GM21360 (cell line): ENCODE results near the gene SH3D19.
"Not testable (repeated sequence)": the region's sequence is repeated elsewhere in the genome, so short reads cannot be mapped to it uniquely, and the experiment has no call there.

Source experiments
- ATAC-seq: cut with Tn5 transposase; IDR thresholded peaks from one replicate; pipeline ENCODE4 v1.9.1; 2021; ENCODE audit warnings: mild to moderate bottlenecking, moderate library complexity; ENCODE audit not compliant: unreplicated experiment

The SH3D19 gene

GRCh38 chr4:151284534-151285245 is 40.7 kb downstream of the SH3D19 start:
- no peak for ATAC-seq

DNA sequence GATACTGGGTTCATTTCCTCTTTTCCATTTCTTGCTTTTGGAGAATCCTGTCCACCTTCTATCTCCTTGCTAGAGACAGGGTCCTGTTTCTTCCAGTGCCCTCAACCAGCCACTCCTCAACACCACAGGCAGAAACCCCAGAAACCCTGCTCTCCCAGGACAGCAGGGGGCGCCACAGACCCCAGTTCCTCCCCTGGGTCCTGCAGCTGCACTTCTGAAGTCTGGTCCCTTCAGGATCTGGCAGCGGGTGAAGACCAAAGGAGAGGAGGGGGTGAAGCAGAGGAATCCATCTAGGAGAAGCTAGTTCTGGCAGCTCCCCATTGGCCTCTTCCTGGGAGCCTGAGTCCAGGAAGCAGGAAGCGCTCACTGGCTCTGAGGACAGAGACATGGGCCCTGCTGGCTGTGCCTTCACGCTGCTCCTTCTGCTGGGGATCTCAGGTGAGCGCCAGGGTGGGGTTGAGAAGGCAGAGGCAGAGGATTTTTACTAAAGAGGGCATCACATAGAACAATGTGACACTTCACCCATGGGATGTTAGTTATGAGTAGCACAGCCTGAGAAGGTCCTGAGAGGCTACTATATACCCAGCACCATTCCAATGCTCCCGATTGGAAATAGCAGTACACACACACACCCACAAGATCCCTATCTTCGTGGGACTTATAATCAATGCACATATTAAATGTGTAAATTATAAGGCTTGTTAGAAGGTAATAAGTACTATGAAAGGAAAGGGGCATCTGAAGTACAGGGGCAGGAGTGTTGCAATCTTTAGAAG is 48.4 kb downstream of the SH3D19 start, which contains the start of gene PRSS48:
Gene PRSS48 (plus strand): TSS at position 375 of the 776 bp plus-strand sequence. CDS start 12 bp downstream, at position 387.
- peak; percentile 71 for ATAC-seq

DNA sequence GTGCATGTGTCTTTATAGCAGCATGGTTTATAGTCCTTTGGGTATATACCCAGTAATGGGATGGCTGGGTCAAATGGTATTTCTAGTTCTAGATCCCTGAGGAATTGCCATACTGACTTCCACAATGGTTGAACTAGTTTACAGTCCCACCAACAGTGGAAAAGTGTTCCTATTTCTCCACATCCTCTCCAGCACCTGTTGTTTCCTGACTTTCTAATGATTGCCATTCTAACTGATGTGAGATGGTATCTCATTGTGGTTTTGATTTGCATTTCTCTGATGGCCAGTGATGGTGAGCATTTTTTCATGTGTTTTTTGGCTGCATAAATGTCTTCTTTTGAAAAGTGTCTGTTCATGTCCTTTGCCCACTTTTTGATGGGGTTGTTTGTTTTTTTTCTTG is 56.5 kb downstream of the SH3D19 start:
- ATAC-seq: not testable (repeated sequence)

DNA sequence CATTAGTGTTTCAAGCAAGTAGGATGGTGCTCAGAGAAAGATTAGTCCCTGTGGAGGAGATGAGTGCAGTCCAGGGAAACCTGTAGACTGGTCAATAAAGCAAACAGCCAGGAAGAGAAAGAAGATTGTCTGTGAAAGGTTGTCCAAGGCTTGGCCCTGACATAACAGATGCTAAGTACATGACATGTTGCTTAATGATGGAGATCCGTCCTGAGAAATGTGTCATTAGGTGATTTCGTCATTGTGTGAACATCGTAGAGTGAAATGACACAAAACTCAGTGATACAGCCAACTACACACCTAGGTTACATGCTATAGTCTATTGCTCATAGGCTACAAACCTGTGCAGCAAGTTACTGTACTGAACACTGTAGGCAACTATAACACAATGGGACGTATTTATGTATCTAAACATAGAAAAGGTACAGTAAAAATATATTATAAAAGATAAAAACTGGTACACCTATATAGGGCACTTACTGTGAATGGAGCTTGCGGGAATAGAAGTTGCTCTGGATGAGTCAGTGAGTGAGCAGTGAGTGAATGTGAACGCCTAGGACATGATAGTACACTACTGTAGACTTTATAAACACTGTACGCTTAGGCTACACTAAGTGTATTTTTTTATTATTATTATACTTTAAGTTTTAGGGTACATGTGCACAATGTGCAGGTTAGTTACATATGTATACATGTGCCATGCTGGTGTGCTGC is 57.4 kb downstream of the SH3D19 start:
- ATAC-seq: no peak

GRCh38 chr4:151267104-151267503 is 58.3 kb downstream of the SH3D19 start:
- no peak for ATAC-seq

- ATAC-seq: no peak
Observed at GRCh38 chr4:151266497-151266896, 58.9 kb downstream of the SH3D19 start.

- ATAC-seq: no peak
Observed at GRCh38 chr4:151263455-151263854, 62.0 kb downstream of the SH3D19 start.

GRCh38 chr4:151260526-151260925 is 64.9 kb downstream of the SH3D19 start:
- no peak for ATAC-seq

- no peak for ATAC-seq
Observed at GRCh38 chr4:151259752-151260151, 65.7 kb downstream of the SH3D19 start.

- ATAC-seq: no peak
Observed at GRCh38 chr4:151257704-151258103, 67.7 kb downstream of the SH3D19 start.

DNA sequence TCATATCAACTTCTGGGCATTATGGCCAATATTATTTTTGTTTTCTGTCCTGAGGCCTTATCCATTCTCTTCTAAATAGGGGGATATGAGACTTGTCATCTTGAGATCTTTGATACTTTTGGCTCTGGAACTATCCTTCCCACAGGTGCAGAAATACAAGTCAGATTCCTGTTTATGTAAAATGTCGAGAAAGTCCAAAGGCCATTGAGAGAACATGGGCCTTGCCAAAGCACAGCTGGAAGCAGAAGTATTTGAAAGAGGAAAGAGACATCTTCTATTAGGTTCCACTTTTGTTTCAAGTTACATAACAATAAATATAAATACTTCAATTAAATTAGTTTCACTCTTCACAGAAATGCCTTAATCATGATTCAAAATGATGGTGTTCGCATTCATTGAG is 69.3 kb downstream of the SH3D19 start:
- no peak for ATAC-seq

- not testable (repeated sequence) for ATAC-seq
Observed at GRCh38 chr4:151255680-151256079, 69.7 kb downstream of the SH3D19 start.

DNA sequence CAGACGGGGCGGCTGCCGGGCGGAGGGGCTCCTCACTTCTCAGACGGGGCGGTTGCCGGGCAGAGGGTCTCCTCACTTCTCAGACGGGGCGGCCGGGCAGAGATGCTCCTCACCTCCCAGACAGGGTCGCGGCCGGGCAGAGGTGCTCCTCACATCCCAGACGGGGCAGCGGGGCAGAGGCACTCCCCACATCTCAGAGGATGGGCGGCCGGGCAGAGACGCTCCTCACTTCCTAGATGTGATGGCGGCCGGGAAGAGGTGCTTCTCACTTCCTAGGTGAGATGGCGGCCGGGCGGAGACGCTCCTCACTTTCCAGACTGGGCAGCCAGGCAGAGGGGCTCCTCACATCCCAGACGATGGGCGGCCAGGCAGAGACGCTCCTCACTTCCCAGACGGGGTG is 70.2 kb downstream of the SH3D19 start:
- not testable (repeated sequence) for ATAC-seq

DNA sequence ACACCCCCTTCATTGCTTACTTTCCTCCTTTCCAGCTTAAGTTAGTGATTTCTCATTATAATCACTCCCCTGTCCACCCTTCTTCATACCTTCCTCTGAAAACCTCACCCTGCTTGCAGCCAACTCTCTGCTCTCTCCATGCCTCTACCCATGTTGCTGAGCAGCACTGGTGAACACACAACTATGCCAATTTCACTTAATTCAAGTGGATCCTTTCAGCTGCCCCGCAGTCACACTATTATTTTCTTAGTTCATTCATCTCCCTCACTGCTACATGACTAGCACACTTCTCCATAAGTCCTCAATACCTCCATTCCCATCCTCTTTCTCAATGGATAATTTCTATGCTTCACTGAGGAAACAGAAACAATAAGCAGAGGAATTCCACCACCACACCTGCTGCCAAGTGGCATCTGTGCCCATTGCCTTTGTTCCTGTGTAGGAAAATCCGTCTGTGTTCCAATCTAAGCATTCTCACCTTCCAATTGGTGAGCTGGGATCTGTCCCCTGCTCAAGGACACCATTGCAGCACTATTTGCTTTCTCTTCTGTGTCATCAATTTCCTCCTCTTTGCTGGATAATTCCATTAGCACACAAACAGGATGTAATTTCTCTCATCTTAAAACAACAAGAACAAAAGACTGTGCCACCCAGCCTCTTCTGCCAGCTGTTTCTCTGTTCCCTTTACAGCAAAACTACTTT is 73.7 kb downstream of the SH3D19 start:
- no peak for ATAC-seq

DNA sequence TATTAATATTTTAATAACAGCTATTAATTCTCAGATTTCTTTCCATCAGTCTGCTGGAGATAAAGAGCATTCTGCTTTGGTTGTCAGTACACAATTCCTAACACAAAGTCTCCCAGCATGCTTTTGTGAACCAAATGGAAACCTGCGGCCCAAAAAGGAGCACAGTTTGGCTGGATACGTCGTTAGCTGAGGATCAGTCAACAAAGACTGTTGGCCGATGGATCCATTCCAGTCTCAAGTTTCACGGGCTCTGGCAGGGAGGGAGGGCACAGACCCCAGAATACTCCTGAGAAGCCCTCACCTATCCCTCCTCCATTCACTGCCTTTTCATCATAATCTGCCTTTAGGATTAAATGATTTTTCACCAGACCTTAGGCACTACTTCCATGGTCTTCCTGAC is 74.7 kb downstream of the SH3D19 start:
- ATAC-seq: no peak

DNA sequence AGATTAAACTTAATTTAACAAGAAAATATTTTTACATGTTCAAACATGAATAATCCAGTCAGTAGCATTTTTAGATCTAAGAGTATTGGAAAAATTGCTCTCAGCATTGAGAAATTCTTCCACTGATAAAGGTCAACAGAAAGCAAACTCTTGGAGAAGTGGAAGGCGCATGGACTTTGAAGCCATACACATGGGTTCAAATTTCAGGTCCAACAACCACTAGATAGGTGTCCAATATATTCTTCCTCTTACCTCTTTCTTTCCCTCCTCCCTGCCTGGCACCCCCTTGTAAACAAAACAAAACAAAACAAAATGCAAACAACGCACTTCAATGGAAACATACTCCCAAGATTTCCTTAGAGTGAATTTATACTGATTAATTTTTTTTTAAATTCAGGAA is 76.9 kb downstream of the SH3D19 start:
- no peak for ATAC-seq

- ATAC-seq: no peak
Observed at GRCh38 chr4:151247395-151247794, 78.0 kb downstream of the SH3D19 start.

DNA sequence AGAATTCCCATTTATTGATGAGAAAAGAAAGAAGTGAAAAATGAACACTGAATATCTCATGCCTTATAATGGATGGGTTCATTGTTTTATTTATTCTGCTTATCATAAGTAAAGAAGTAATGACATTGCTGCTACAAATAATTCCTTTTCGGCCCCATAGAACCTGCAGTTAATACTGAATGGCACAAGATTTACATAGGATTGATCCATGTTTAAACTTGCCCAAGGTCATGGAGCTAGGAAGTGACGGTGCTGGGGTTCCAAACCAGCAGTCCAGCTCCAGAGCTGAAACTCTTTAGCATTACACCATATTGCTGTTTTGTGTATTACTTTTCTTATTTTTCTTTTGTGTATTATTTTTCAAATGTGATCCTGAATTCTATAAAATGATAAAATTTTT is 78.7 kb downstream of the SH3D19 start:
- ATAC-seq: no peak

- no peak for ATAC-seq
Observed at GRCh38 chr4:151242305-151242704, 83.1 kb downstream of the SH3D19 start.

DNA sequence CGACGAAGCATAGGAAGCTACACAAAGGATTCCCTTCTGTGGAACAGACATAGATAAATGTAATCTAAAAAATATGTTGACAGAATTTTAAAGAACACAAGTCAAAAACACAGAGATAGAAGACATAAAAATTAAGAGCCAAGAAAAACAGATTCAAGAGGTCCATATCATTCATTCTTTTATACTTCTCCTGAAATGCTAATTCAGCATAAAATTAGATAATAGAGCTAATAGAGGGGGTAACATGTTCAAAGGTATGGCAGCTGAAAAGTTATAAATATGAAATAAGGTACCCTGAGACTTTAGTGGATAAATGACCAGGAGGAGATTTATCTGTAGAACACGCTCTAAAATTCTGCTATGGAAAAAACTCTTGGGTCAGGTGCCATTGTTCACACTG is 85.8 kb downstream of the SH3D19 start:
- no peak for ATAC-seq

- ATAC-seq: no peak
Observed at GRCh38 chr4:151238477-151238876, 86.9 kb downstream of the SH3D19 start.
